ENCODE data around the gene UGT1A3. TPM values are rescaled to one million over a fixed set of nuclear protein-coding genes. Genes with fewer than 3 reads are reported as not detected.

UGT1A3 gene
- total and polyA plus RNA-seq, 5 donors from 2014 or later: not detected

DNA sequence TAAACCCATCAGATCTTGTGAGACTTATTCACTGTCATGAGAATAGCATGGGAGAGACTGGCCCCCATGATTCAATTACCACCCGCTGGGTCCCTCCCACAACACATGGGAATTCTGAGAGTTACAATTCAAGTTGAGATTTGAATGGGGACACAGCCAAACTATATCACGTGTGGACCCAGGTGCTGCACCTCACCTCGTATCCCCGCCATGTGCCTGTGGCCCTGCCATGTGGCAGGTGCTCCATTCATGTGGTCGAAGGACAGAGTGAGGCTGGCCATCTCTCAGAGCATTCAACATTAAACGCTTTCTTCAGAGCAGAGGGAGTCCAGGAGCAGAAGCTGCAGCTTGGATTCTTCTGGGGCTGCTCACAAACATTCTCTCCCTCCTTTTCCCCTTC is 81.5 kb downstream of the UGT1A3 start:
- Histone ChIP-seq H3K4me1 (ENCODE audit: control insufficient read depth, insufficient read depth, low read length, poor library complexity, severe bottlenecking) (no peaks in the 10 kb centered on the region), H3K36me3 (ENCODE audit: control insufficient read depth, insufficient read depth, low read length) (no peaks in the 10 kb centered on the region), H3K27ac (ENCODE audit: insufficient read depth, low read length, poor library complexity, severe bottlenecking) (no peak overlapping the region), H3K9me3 (ENCODE audit: control insufficient read depth in 2 of 2, low read length in 2 of 2) (no peaks in the 10 kb centered on the region), H3K4me3 (ENCODE audit: low read depth, low read length) (no peak overlapping the region), H3K27me3 (ENCODE audit: control insufficient read depth, insufficient read depth, low read length) (no peaks in the 10 kb centered on the region)
- Mint-ChIP-seq H3K36me3 (no peaks in the 10 kb centered on the region), H3K27me3 (peaks cover 35% of the 10 kb centered on the region), H3K27ac (no peak overlapping the region), H3K4me3 (no peak overlapping the region), H3K9me3 (no peaks in the 10 kb centered on the region), H3K4me1 (no peaks in the 10 kb centered on the region)
- DNase-seq: no peak
- no peak for ATAC-seq (ENCODE audit: low read depth in 2 of 2)

GRCh38 chr2:233811087-233811486 is 82.2 kb downstream of the UGT1A3 start:
- Histone ChIP-seq H3K4me1 (ENCODE audit: control insufficient read depth, insufficient read depth, low read length, poor library complexity, severe bottlenecking) (no peaks in the 10 kb centered on the region), H3K9me3 (ENCODE audit: control insufficient read depth in 2 of 2, low read length in 2 of 2) (no peaks in the 10 kb centered on the region), H3K27ac (ENCODE audit: insufficient read depth, low read length, poor library complexity, severe bottlenecking) (no peak overlapping the region), H3K4me3 (ENCODE audit: low read depth, low read length) (no peak overlapping the region), H3K36me3 (ENCODE audit: control insufficient read depth, insufficient read depth, low read length) (no peaks in the 10 kb centered on the region), H3K27me3 (ENCODE audit: control insufficient read depth, insufficient read depth, low read length) (no peaks in the 10 kb centered on the region)
- DNase-seq: no peak
- Mint-ChIP-seq H3K27ac (no peak overlapping the region), H3K9me3 (no peaks in the 10 kb centered on the region), H3K36me3 (no peaks in the 10 kb centered on the region), H3K4me3 (no peak overlapping the region), H3K4me1 (no peaks in the 10 kb centered on the region), H3K27me3 (peaks cover 32% of the 10 kb centered on the region)
- ATAC-seq (ENCODE audit: low read depth in 2 of 2): no peak

GRCh38 chr2:233811732-233812131 is 82.9 kb downstream of the UGT1A3 start:
- peaks cover 28% of the 10 kb centered on the region for H3K27me3 Mint-ChIP-seq
- no peaks in the 10 kb centered on the region for H3K4me1 ChIP-seq (ENCODE audit: control insufficient read depth, insufficient read depth, low read length, poor library complexity, severe bottlenecking)

GRCh38 chr2:233813236-233814055 is 84.6 kb downstream of the UGT1A3 start:
- H3K36me3 Mint-ChIP-seq: no peaks in the 10 kb centered on the region
- peaks cover 0 to 1% (median 0%) of the 10 kb centered on the region in 7 donors for H3K9me3 Mint-ChIP-seq
- Histone ChIP-seq H3K36me3 (ENCODE audit: control insufficient read depth, insufficient read depth, low read length) (no peaks in the 10 kb centered on the region), H3K4me3 (ENCODE audit: low read depth, low read length) (no peak overlapping the region), H3K27me3 (ENCODE audit: control insufficient read depth, insufficient read depth, low read length) (no peaks in the 10 kb centered on the region), H3K4me1 (ENCODE audit: control insufficient read depth, insufficient read depth, low read length, poor library complexity, severe bottlenecking) (no peaks in the 10 kb centered on the region), H3K27ac (ENCODE audit: insufficient read depth, low read length, poor library complexity, severe bottlenecking) (no peak overlapping the region), H3K9me3 (ENCODE audit: control insufficient read depth in 2 of 2, low read length in 2 of 2) (no peaks in the 10 kb centered on the region)
- H3K27ac Mint-ChIP-seq: no peak overlapping the region
- ATAC-seq (ENCODE audit: low read depth in 2 of 2): no peak
- DNase-seq: no peak
- H3K4me3 Mint-ChIP-seq: no peak overlapping the region
- no peaks in the 10 kb centered on the region for H3K4me1 Mint-ChIP-seq
- peaks cover 31% of the 10 kb centered on the region for H3K27me3 Mint-ChIP-seq

More at GRCh38 chr2:233811732-233812131, 82.9 kb downstream of the UGT1A3 start:
- Mint-ChIP-seq H3K4me3 (no peak overlapping the region), H3K4me1 (no peaks in the 10 kb centered on the region), H3K9me3 (no peaks in the 10 kb centered on the region), H3K36me3 (no peaks in the 10 kb centered on the region), H3K27ac (no peak overlapping the region)
- no peak for ATAC-seq (ENCODE audit: low read depth in 2 of 2)
- Histone ChIP-seq H3K27ac (ENCODE audit: insufficient read depth, low read length, poor library complexity, severe bottlenecking) (no peak overlapping the region), H3K36me3 (ENCODE audit: control insufficient read depth, insufficient read depth, low read length) (no peaks in the 10 kb centered on the region), H3K27me3 (ENCODE audit: control insufficient read depth, insufficient read depth, low read length) (no peaks in the 10 kb centered on the region), H3K9me3 (ENCODE audit: control insufficient read depth in 2 of 2, low read length in 2 of 2) (no peaks in the 10 kb centered on the region), H3K4me3 (ENCODE audit: low read depth, low read length) (no peak overlapping the region)
- DNase-seq: no peak

DNA sequence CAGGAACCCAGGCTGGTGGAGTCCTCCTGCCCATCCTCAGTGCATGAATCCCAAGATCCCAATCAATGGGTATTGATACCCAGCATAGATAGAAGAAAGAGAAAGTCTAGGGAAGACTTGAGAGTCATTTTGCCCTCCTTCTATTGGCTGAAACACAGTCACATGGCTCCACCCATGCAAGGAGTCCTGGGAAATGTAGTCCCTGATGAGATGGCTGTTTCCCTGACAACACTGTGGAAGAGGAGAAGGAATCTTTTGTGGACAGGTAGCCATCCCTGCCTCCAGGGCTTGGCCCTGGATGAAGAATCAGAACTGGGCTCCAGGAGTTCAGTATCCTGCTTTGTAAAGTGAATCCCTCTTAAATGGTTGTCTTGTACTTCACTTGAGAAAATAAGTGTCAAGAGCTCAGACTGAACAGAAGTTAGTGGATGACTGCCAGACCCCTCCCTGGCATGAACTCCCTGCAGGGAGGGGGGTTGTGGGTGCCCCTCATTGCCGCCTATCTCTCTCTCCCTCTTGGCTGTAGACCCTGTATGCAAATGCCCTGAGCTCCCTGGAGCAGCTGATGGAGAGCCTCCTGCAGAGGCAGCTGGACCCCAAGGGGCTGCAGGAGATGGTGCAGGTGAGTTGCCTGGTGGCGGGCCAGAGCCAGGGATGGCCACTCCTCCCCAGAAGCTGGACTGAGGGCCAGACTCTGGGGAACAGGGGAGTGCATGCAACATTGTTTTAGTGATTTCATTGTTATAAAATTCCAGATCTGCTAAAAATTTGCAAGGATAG is 85.4 kb downstream of the UGT1A3 start:
- no peaks in the 10 kb centered on the region for H3K36me3 Mint-ChIP-seq
- ATAC-seq (ENCODE audit: low read depth in 2 of 2): no peak
- H3K27ac ChIP-seq (ENCODE audit: insufficient read depth, low read length, poor library complexity, severe bottlenecking): no peak overlapping the region
- peak in 1 of 3 donors; percentile 24 for DNase-seq
- no peaks in the 10 kb centered on the region for H3K27me3 ChIP-seq (ENCODE audit: control insufficient read depth, insufficient read depth, low read length)
- H3K4me1 ChIP-seq (ENCODE audit: control insufficient read depth, insufficient read depth, low read length, poor library complexity, severe bottlenecking): no peaks in the 10 kb centered on the region
- H3K4me1 Mint-ChIP-seq: no peaks in the 10 kb centered on the region
- no peak overlapping the region for H3K27ac Mint-ChIP-seq
- H3K4me3 Mint-ChIP-seq: no peak overlapping the region
- H3K9me3 Mint-ChIP-seq: peaks cover 0 to 1% (median 0%) of the 10 kb centered on the region in 7 donors
- H3K36me3 ChIP-seq (ENCODE audit: control insufficient read depth, insufficient read depth, low read length): no peaks in the 10 kb centered on the region
- no peak overlapping the region for H3K4me3 ChIP-seq (ENCODE audit: low read depth, low read length)
- H3K9me3 ChIP-seq (ENCODE audit: control insufficient read depth in 2 of 2, low read length in 2 of 2): no peaks in the 10 kb centered on the region
- H3K27me3 Mint-ChIP-seq: peaks cover 27% of the 10 kb centered on the region

DNA sequence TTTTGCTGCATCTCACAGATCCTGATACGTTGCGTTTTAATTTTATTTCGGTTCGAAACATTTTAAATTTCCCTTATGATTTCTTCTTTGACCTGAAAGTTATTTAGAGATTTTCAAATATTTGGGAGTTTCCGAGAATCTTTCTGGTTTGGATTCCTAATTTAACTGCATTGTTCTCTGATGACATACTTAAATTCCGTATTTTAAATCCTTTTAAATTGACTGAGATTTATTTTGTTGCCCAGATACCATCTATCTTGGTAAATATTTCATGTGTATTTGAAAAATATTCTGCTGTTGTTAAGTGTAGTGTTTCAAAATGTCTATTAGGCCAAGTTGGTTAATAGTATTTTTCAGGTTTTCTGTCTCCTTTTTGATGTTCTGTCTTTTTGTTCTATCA is 87.0 kb downstream of the UGT1A3 start:
- peaks cover 0 to 1% (median 0%) of the 10 kb centered on the region in 7 donors for H3K9me3 Mint-ChIP-seq
- no peaks in the 10 kb centered on the region for H3K4me1 ChIP-seq (ENCODE audit: control insufficient read depth, insufficient read depth, low read length, poor library complexity, severe bottlenecking)

GRCh38 chr2:233816334-233816733 is 87.5 kb downstream of the UGT1A3 start:
- Histone ChIP-seq H3K27me3 (ENCODE audit: control insufficient read depth, insufficient read depth, low read length) (no peaks in the 10 kb centered on the region), H3K27ac (ENCODE audit: insufficient read depth, low read length, poor library complexity, severe bottlenecking) (no peak overlapping the region), H3K4me3 (ENCODE audit: low read depth, low read length) (no peak overlapping the region), H3K9me3 (ENCODE audit: control insufficient read depth in 2 of 2, low read length in 2 of 2) (no peaks in the 10 kb centered on the region), H3K36me3 (ENCODE audit: control insufficient read depth, insufficient read depth, low read length) (no peaks in the 10 kb centered on the region), H3K4me1 (ENCODE audit: control insufficient read depth, insufficient read depth, low read length, poor library complexity, severe bottlenecking) (no peaks in the 10 kb centered on the region)
- no peaks in the 10 kb centered on the region for H3K4me1 Mint-ChIP-seq
- H3K27me3 Mint-ChIP-seq: peaks cover 34% of the 10 kb centered on the region
- ATAC-seq (ENCODE audit: low read depth in 2 of 2) (no peak), DNase-seq (no peak)
- peaks cover 0 to 1% (median 0%) of the 10 kb centered on the region in 7 donors for H3K9me3 Mint-ChIP-seq
- no peak overlapping the region for H3K27ac Mint-ChIP-seq
- H3K36me3 Mint-ChIP-seq: no peaks in the 10 kb centered on the region
- H3K4me3 Mint-ChIP-seq: no peak overlapping the region

More for the DNA sequence above, 87.0 kb downstream of the UGT1A3 start:
- H3K4me3 Mint-ChIP-seq: no peak overlapping the region
- no peak for ATAC-seq (ENCODE audit: low read depth in 2 of 2)
- no peaks in the 10 kb centered on the region for H3K36me3 Mint-ChIP-seq
- Histone ChIP-seq H3K4me3 (ENCODE audit: low read depth, low read length) (no peak overlapping the region), H3K27ac (ENCODE audit: insufficient read depth, low read length, poor library complexity, severe bottlenecking) (no peak overlapping the region), H3K9me3 (ENCODE audit: control insufficient read depth in 2 of 2, low read length in 2 of 2) (no peaks in the 10 kb centered on the region), H3K36me3 (ENCODE audit: control insufficient read depth, insufficient read depth, low read length) (no peaks in the 10 kb centered on the region), H3K27me3 (ENCODE audit: control insufficient read depth, insufficient read depth, low read length) (no peaks in the 10 kb centered on the region)
- H3K27ac Mint-ChIP-seq: no peak overlapping the region
- DNase-seq: no peak
- H3K4me1 Mint-ChIP-seq: no peaks in the 10 kb centered on the region
- peaks cover 33% of the 10 kb centered on the region for H3K27me3 Mint-ChIP-seq
